ENCODE results near the gene SYNJ2.
A peak's percentile ranks its signal among the peaks of the same experiment; 100 is the strongest.

SYNJ2 gene

GRCh38 chr6:157997893-157998608 is 16.4 kb downstream of the SYNJ2 start:
- DNase-seq: no peak

DNA sequence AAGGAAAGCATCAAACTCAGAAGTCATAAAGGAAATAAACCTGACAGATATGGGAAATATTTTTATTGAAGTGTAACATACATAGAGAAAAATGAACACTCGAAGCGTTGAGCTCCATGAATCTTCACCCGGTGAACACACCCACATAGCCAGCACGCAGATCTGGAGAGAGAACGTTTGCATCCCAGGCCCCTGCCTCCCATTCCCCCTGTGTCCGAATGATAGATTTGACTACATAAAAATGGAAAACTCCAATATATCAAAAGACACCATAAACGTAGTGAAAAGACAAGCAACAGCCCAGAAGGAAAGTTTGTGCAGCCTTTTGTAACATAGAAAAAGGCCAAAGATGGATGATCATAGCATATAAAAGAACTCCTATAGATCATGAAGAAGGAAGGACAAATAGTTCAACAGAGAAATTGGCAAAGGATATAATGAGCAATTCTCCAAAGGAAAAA is 17.1 kb downstream of the SYNJ2 start:
- DNase-seq: no peak

DNA sequence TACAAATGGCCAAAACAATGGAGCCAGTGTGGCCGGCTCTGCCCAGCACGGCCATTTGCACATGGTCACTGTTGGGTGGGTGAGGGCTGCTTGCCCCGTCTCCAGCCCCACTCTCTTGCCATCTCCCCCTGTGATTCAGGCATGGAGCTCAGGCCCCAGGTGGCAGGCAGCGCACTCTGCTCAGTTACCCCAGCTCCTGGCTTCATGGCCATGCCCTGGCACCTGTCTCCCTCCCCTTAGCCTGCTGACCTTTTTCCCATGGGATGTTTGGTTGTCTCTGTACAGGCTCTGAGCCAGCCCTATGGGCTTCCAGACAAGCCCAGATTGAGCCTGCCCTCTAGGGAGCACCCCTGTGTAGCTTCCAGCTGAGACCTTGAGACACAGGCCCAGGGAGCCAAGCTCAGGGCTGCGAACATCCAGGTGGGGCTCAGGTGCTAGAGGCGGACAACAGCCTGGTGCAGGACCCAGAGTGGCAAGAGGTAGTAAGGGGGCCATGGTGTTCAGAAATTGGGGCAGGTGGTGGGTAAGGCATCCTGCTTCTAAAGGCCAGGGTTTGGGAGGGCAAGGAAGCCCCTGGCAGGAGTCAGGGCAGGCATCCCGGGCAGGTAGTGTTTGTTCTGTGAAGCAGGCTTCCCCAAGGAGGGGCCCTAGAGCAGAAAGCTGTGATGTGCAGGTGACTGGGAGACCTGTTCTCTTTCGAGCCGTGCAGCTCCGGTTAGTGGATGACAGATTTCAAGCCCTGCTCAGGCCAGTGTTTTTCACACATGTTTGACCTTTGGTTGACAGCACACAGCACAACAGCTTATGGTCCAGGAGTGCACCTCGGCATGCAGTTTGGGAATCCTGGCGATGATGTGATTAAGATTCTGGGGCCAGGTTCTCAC is 17.7 kb downstream of the SYNJ2 start:
- DNase-seq: no peak

DNA sequence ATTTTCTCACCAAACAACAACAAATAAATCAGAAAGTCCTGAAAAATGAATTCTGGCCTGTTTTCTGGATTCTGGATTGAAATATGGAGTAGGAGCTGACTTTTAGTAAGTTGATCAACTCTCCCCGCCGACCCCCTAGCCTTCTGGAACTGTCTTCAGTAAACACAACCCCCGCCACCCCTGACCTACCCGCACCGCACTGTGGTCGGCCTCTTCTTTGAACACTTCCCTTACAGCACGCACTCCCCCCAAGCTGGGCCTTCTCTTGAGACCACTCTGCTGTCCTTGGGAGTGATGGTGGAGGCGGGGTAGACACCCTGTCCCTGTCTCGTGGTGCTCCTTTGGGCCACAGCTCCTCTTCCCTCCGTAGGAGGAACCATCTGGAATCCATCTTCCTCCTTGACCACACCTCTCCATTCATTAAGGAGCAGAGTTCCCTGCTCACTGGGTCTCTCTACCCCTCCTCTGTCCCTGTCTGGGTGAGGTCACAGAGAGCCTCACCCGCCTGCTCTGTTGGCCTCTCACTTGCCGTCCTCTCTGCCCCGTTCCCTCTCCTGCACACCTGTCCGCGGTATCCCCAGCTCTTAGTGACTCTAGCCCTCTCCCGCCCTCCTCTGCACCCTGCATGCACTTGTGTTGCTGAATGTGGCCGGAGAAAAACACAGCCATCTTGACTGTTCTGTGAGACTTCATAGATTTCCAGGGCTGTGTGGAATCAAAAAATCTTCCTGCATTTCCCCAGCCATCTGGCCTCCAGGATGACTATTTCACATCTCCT is 19.1 kb downstream of the SYNJ2 start:
- no peak for DNase-seq

GRCh38 chr6:158002249-158002950 is 20.7 kb downstream of the SYNJ2 start:
- DNase-seq: no peak

- DNase-seq: peak; percentile 96
Measured at GRCh38 chr6:158002951-158003853, 21.5 kb downstream of the SYNJ2 start.

DNA sequence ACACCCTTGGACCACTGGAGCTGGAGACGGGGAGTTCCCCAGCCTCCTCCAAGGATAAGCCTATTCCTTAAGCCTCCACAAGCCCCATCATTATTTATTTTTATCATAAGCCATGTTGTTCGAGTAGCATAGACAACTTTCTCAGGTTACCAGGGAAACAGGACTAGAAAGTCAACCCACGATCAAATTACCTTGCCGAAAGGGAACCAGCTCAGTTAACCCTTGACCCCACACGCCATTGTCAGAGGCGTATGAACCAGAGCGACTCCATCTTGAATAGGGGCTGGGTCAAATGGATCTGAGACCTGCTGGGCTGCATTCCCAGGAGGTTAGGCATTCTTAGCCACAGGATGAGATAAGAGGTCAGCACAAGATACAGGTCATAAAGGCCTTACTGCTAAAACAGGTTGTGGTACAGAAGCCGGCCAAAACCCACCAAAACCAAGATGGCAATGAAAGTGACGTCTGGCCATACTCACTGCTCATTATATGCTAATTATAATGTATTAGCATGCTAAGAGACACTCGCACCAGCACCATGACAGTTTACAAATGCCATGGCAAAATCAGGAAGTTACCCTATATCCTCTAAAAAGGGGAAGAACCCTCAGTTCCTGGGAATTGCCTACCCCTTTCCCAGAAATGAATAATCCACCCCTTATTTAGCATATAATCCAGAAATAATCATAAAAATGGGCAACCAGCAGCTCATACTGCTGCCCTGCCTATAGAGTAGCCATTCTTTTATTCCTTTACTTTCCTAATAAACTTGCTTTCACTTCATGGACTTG is 22.4 kb downstream of the SYNJ2 start:
- DNase-seq: no peak

DNA sequence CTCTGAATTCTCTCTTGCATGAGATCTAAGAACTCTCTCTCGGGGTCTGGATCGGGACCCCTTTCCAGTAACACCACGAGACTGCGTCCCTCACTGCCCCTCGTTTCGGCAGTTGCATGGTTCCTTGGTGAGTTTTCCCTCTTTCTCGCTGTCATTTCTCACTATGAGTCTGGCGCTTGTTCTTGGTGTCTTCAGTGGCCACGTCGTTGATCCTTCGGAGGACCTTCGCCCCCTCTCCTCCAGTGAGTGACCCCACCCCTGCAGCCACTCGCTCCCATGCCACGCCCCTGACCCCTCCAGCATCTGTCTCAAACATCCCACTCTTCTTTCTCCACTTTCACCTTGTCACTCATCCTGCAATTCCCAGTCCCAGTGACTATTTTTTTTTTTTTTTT is 23.0 kb downstream of the SYNJ2 start:
- DNase-seq: no peak

DNA sequence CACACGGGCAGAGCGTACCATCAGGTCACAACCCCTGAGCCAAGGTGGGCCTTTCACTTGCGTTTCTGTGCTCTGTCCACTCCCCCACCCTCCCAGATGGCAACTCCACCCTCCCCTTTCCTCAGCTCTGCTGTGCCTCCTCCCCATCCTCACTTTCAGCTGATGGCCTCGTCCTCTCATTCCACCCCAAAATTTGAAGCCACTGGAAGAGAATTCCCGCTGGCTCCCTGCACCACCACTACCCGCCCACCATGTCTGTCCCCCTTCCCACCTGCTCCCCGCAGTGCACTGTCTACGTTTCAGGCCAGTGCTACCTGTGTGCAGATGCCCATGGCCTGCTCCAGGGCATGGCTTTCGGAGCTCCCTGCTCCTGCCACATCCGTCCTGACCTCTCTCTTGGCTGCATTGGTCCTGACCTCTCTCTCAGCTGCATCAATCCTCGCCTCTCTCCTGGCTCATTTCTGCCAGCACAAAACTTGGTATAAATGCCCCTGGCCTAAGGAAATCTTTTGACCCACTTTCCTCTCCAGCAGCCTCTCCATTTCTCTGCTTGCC is 24.0 kb downstream of the SYNJ2 start:
- DNase-seq: no peak

DNA sequence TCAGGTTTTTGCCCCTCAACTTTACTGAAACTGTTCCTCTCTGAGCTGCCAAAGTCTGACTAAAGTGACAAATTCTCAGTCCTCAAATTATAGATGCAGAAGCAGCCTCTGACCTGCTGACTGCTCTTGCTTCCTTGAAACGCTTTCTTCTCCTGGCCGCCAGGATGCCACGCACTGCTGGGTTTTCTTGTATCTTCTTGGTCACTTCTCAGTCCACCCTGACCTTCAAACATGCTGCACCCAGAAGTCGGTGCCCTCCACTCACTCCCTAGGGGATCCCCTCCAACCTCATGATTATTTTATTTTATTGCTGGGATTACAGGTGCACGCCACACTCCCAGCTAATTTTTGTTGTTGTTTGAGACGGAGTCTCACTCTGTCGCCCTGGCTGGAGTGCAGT is 24.7 kb downstream of the SYNJ2 start:
- DNase-seq: no peak

- DNase-seq: no peak
Measured at GRCh38 chr6:158006821-158007570, 25.3 kb downstream of the SYNJ2 start.

- no peak for DNase-seq
Measured at GRCh38 chr6:158008864-158009113, 27.1 kb downstream of the SYNJ2 start.

- DNase-seq: peak; percentile 82
Measured at GRCh38 chr6:158009114-158009891, 27.6 kb downstream of the SYNJ2 start.

GRCh38 chr6:158009935-158010585 is 28.4 kb downstream of the SYNJ2 start:
- DNase-seq: no peak

- DNase-seq: no peak
Measured at GRCh38 chr6:158010591-158011477, 29.2 kb downstream of the SYNJ2 start.

DNA sequence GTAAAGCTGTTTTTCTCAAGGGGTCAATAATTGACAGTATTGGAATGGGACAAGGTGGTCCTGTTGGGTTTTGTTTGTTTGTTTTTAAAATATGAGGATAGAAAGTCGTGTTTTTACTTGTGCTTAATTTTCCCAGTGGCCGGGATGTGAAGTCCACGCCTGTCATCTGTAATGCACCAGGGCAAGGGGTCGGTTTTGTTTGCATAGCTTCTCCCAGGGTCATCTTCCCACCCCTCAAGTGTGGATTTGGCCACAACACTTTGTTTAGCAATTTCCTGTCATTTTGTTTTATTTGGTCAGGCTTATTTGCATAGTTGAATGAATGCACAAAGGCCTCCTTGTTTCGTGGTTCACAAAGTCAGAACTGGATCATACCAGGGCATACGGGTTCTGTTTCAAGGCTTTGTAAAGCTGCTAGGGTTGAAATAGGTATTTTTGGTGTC is 29.8 kb downstream of the SYNJ2 start:
- no peak for DNase-seq

- DNase-seq: no peak
Measured at GRCh38 chr6:158011980-158012566, 30.4 kb downstream of the SYNJ2 start.
